Endothelial cell of umbilical vein (primary cell): Measurements from ENCODE around the gene NBEAL1. TPM values are rescaled to one million over a fixed set of nuclear protein-coding genes. Genes with fewer than 3 reads are reported as not detected.

ENCODE experiments used
- BruUV-seq: library from RNA; stranded (reverse); fragments of 400-500 nt; replicated peaks from 2 replicates; lab custom pipeline; 2021; lab: Mats Ljungman, UMichigan
- CTCF ChIA-PET: fragments of 300-600, 350-600 bp; sonication (Branson Sonifier 250); formaldehyde crosslinking; loops from one replicate; lab custom pipeline; 2021; ENCODE audit warnings: antibody characterized with exemption, inconsistent platforms; lab: Charles Lee
- POLR2A ChIA-PET: fragments of 300-600, 350-600 bp; sonication (Branson Sonifier 250); formaldehyde crosslinking; loops from one replicate; lab custom pipeline; 2021; ENCODE audit warnings: antibody characterized with exemption, inconsistent platforms; lab: Charles Lee
- DNase-seq: peaks from one replicate; pipeline ENCODE4 v3.0.0-alpha.2; 2011; ENCODE audit warnings: low read depth, low spot score
- FAIRE-seq: peaks from 2 replicates; lab custom pipeline; 2011; peaks lifted over from hg19 to GRCh38; lab: Jason Lieb, UNC
- H2AFZ ChIP-seq: 2 replicates; pipeline ENCODE4 v1.6.0; 2012; ENCODE audit warnings: low read depth, low read length, control low read depth, inconsistent platforms
- H3K27ac ChIP-seq: 2 replicates; pipeline ENCODE4 v1.5.1; 2011; ENCODE audit warnings: low read depth, mild to moderate bottlenecking, control low read depth, low read length, moderate library complexity; ENCODE audit not compliant: insufficient read depth
- H3K27me3 ChIP-seq, 2 experiments: 2 replicates each; pipeline versions ENCODE4 v1.6.0 to v1.6.1; 2011; ENCODE audit warnings: low read length in 2 of 2, mixed read lengths in 1 of 2; ENCODE audit not compliant: control insufficient read depth in 2 of 2, insufficient read depth in 2 of 2
- H3K36me3 ChIP-seq, 2 experiments: 2 replicates in 1 of 2; 3 replicates in 1 of 2; pipeline ENCODE4 v1.5.1; 2011; ENCODE audit warnings: low read length in 2 of 2, mild to moderate bottlenecking in 1 of 2, moderate library complexity in 1 of 2; ENCODE audit not compliant: control insufficient read depth in 2 of 2, insufficient read depth in 2 of 2; ENCODE audit errors: extremely low read depth in 1 of 2
- H3K4me1 ChIP-seq: 3 replicates; pipeline ENCODE4 v1.5.1; 2011; ENCODE audit warnings: mild to moderate bottlenecking, low read length; ENCODE audit not compliant: control insufficient read depth, insufficient read depth; ENCODE audit errors: extremely low read depth
- H3K4me2 ChIP-seq: 2 replicates; pipeline ENCODE4 v1.6.1; 2011; ENCODE audit warnings: low read length, control low read depth, mixed read lengths; ENCODE audit not compliant: insufficient read depth
- H3K4me3 ChIP-seq, 3 experiments: fragments of 200-600 bp in 1 of 3; sonication (generic), shearing (Covaris generic) in 1 of 3; replicated peaks in 1 of 3; 2 replicates each; pipeline ENCODE4 v1.5.1; 2011 to 2016; ENCODE audit warnings: control low read depth in 3 of 3, low read length in 3 of 3, mild to moderate bottlenecking in 2 of 3, inconsistent platforms in 1 of 3, low read depth in 1 of 3, moderate library complexity in 1 of 3; ENCODE audit not compliant: insufficient read depth in 1 of 3
- H3K79me2 ChIP-seq: 2 replicates; pipeline ENCODE4 v1.6.0; 2012; ENCODE audit warnings: low read length, inconsistent platforms; ENCODE audit not compliant: control insufficient read depth, insufficient read depth
- H3K9ac ChIP-seq: replicated peaks from 2 replicates; pipeline ENCODE3; 2011; ENCODE audit warnings: low read length, control low read depth; ENCODE audit not compliant: insufficient read depth; ENCODE audit errors: extremely low read depth
- H3K9me1 ChIP-seq: replicated peaks from 3 replicates; pipeline ENCODE4 v1.6.0; 2011; ENCODE audit warnings: mild to moderate bottlenecking, low read length; ENCODE audit not compliant: control insufficient read depth, insufficient read depth; ENCODE audit errors: extremely low read depth
- H3K9me3 ChIP-seq: replicated peaks from 2 replicates; pipeline ENCODE4 v1.5.1; 2012; ENCODE audit warnings: low read length, inconsistent platforms; ENCODE audit not compliant: control insufficient read depth, insufficient read depth
- H4K20me1 ChIP-seq: replicated peaks from 2 replicates; pipeline ENCODE3; 2011; ENCODE audit warnings: mild to moderate bottlenecking, low read length; ENCODE audit not compliant: control insufficient read depth, insufficient read depth; ENCODE audit errors: extremely low read depth
- CTCF ChIP-seq, 2 donors: IDR thresholded peaks; 1 replicate in 1 of 2; 2 replicates in 1 of 2; pipeline ENCODE4 v1.5.1; 2011; ENCODE audit warnings: low read length in 2 of 2, mild to moderate bottlenecking in 2 of 2, moderate library complexity in 2 of 2, control low read depth in 1 of 2, inconsistent platforms in 1 of 2, low read depth in 1 of 2; ENCODE audit not compliant: insufficient read depth in 1 of 2; ENCODE audit errors: extremely low read depth in 1 of 2
- EZH2 ChIP-seq: IDR thresholded peaks from 2 replicates; pipeline ENCODE4 v1.6.1; 2012; ENCODE audit warnings: borderline replicate concordance, low read depth, mild to moderate bottlenecking, moderate library complexity, low read length, inconsistent platforms; ENCODE audit not compliant: severe bottlenecking
- FOS ChIP-seq: IDR thresholded peaks from 2 replicates; pipeline ENCODE4 v1.6.1; 2011; ENCODE audit warnings: mild to moderate bottlenecking, low read length, moderate library complexity, borderline replicate concordance; ENCODE audit not compliant: insufficient read depth
- GATA2 ChIP-seq: IDR thresholded peaks from 2 replicates; pipeline ENCODE4 v1.7.0; 2011; ENCODE audit warnings: low read depth, mild to moderate bottlenecking, moderate library complexity, mixed read lengths, low read length; ENCODE audit not compliant: insufficient read length, insufficient read depth
- JUN ChIP-seq: IDR thresholded peaks from 2 replicates; pipeline ENCODE4 v1.6.1; 2011; ENCODE audit warnings: borderline replicate concordance, low read depth; ENCODE audit not compliant: insufficient read length, insufficient read depth
- MAX ChIP-seq: IDR thresholded peaks from 2 replicates; pipeline ENCODE4 v1.6.1; 2011; ENCODE audit not compliant: insufficient read depth, insufficient read length
- MYC ChIP-seq: IDR thresholded peaks from one replicate; pipeline ENCODE4 v1.6.1; 2011; ENCODE audit warnings: mild to moderate bottlenecking, low read depth, low read length
- POLR2A ChIP-seq: IDR thresholded peaks from 2 replicates; pipeline ENCODE4 v1.6.1; 2012; ENCODE audit warnings: low read depth, mild to moderate bottlenecking, control low read depth, low read length
- POLR2AphosphoS5 ChIP-seq: IDR thresholded peaks from 2 replicates; pipeline ENCODE4 v1.6.1; 2012; ENCODE audit warnings: low read depth, mild to moderate bottlenecking, control low read depth, low read length, moderate library complexity; ENCODE audit not compliant: insufficient read depth
- dilution Hi-C: fragments of 300-500 bp; cut with MboI; formaldehyde crosslinking; loops from one replicate; pipeline ENCODE4 v1.15.0; 2019; ENCODE audit warnings: low sequenced_read_pairs; ENCODE audit not compliant: extremely low pct_ligation_motif_present
- intact Hi-C: fragments of 100-400 bp; cut with micrococcal nuclease; formaldehyde crosslinking; loops from one replicate; pipeline ENCODE4 v1.10.0; 2022
- polyA plus RNA-seq, 4 experiments: library from polyadenylated mRNA; depleted of rRNA in 3 of 4; stranded (reverse) in 3 of 4; unstranded in 1 of 4; fragments of >200 nt; gene quantifications; 2 replicates each; pipeline versions ENCODE4 v1.2.1 to v1.2.3, GENCODE V29; 2011 to 2012; ENCODE audit warnings: missing spikeins in 1 of 4
- total RNA-seq: library from RNA; stranded (reverse); gene quantifications from 2 replicates; pipeline ENCODE4 v1.2.3, GENCODE V29; 2021

The NBEAL1 gene
- total and polyA plus RNA-seq, 2 donors (not counting 3 experiments of a cell fraction or from before 2014, with no cell fraction given): 2.1 to 23.3 TPM

GRCh38 chr2:203080447-203081045 is 65.9 kb downstream of the NBEAL1 start:
- Histone ChIP-seq H3K4me1 (no peaks in the 10 kb centered on the region), H3K27ac (no peak overlapping the region), H3K9ac (no peak overlapping the region), H3K79me2 (no peaks in the 10 kb centered on the region), H3K9me1 (no peaks in the 10 kb centered on the region), H3K4me2 (no peak overlapping the region), H3K9me3 (no peaks in the 10 kb centered on the region), H4K20me1 (no peaks in the 10 kb centered on the region), H2AFZ (no peak overlapping the region), H3K4me3 (no peak overlapping the region), H3K36me3 (no peaks in the 10 kb centered on the region), H3K27me3 (no peaks in the 10 kb centered on the region)
- no TSS peak for BruUV-seq
- intact Hi-C loops (no loop called here), dilution Hi-C loops (no loop called here)
- TF ChIP-seq MAX (no peak), EZH2 (no peak), FOS (no peak), POLR2A (no peak), POLR2AphosphoS5 (no peak), CTCF (IDR thresholded peaks at IDR 0.05; ENCODE audit: extremely low read depth in 1 of 2, insufficient read depth in 1 of 2, low read depth in 1 of 2, low read length in 2 of 2) (no peak), MYC (no peak), GATA2 (no peak), JUN (no peak)
- FAIRE-seq (no peak), DNase-seq (no peak)
- CTCF ChIA-PET: interaction anchor here (1.0 to 1.6 kb wide), 2 partner anchors 10 to 13 kb away, joined by 3 to 4 read pairs; no protein-coding TSS in a partner anchor
- POLR2A ChIA-PET: interaction anchor here (0.6 kb wide), 1 partner anchor 8 kb away, joined by 3 read pairs; no protein-coding TSS in a partner anchor
